Measurements from ENCODE around the gene C20orf202.

C20orf202 gene

DNA sequence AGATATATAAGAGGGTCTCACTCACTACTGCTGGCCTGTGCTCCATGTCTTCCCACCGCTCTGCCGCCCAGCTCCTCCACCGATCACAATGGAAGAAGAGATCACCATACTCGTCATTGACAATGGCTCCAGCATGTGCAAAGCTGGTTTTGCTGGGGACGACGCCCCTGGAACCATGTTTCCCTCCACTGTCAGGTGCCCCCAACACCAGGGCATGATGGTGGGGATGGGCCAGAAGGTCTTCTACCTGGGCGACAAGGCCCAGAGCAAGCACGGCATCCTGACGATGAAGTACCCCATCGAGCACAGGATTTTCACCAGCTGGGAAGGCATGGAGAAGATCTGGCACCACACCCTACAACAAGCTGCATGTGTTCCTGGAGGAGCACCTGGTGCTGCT is 42.8 kb upstream of the C20orf202 start:
- TF ChIP-seq ZNF2 (tag by site-specific recombination; IDR thresholded peaks at IDR 0.05) (no peak), ZNF391 (tag by site-specific recombination; IDR thresholded peaks at IDR 0.05; ENCODE audit: borderline replicate concordance, low read depth) (no peak), ZBTB17 (tag by site-specific recombination; IDR thresholded peaks at IDR 0.05) (no peak), ZNF16 (tag by site-specific recombination; IDR thresholded peaks at IDR 0.05; ENCODE audit: low read depth) (no peak), ZNF341 (tag by site-specific recombination; IDR thresholded peaks at IDR 0.05; ENCODE audit: low read depth) (no peak), ZNF561 (tag by site-specific recombination; IDR thresholded peaks at IDR 0.05; ENCODE audit: borderline replicate concordance) (no peak), KLF17 (tag by site-specific recombination; IDR thresholded peaks at IDR 0.05) (no peak), ZNF292 (tag by site-specific recombination; IDR thresholded peaks at IDR 0.05; ENCODE audit: borderline replicate concordance, low read depth) (no peak), ZNF24 (tag by site-specific recombination; IDR thresholded peaks at IDR 0.05) (no peak), ZBTB49 (tag by site-specific recombination; IDR thresholded peaks at IDR 0.05; ENCODE audit: low read depth) (no peak), ZNF585B (tag by site-specific recombination; IDR thresholded peaks at IDR 0.05) (no peak), ZBTB7A (tag by site-specific recombination; IDR thresholded peaks at IDR 0.05; ENCODE audit: low read depth) (no peak), ZBTB10 (tag by site-specific recombination; IDR thresholded peaks at IDR 0.05) (no peak), ZNF311 (tag by site-specific recombination; IDR thresholded peaks at IDR 0.05; ENCODE audit: borderline replicate concordance) (no peak), ZNF670 (tag by site-specific recombination; IDR thresholded peaks at IDR 0.05; ENCODE audit: low read depth) (no peak), SETDB1 (IDR thresholded peaks at IDR 0.05; ENCODE audit: insufficient read length, low read length) (no peak), ZNF394 (tag by site-specific recombination; IDR thresholded peaks at IDR 0.05; ENCODE audit: borderline replicate concordance) (no peak)
- TF ChIP-seq, protein P1, sequence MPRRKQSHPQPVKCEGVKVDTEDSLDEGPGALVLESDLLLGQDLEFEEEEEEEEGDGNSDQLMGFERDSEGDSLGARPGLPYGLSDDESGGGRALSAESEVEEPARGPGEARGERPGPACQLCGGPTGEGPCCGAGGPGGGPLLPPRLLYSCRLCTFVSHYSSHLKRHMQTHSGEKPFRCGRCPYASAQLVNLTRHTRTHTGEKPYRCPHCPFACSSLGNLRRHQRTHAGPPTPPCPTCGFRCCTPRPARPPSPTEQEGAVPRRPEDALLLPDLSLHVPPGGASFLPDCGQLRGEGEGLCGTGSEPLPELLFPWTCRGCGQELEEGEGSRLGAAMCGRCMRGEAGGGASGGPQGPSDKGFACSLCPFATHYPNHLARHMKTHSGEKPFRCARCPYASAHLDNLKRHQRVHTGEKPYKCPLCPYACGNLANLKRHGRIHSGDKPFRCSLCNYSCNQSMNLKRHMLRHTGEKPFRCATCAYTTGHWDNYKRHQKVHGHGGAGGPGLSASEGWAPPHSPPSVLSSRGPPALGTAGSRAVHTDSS (tag by site-specific recombination; IDR thresholded peaks at IDR 0.05): no peak
- TF ChIP-seq, protein P2, sequence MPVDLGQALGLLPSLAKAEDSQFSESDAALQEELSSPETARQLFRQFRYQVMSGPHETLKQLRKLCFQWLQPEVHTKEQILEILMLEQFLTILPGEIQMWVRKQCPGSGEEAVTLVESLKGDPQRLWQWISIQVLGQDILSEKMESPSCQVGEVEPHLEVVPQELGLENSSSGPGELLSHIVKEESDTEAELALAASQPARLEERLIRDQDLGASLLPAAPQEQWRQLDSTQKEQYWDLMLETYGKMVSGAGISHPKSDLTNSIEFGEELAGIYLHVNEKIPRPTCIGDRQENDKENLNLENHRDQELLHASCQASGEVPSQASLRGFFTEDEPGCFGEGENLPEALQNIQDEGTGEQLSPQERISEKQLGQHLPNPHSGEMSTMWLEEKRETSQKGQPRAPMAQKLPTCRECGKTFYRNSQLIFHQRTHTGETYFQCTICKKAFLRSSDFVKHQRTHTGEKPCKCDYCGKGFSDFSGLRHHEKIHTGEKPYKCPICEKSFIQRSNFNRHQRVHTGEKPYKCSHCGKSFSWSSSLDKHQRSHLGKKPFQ (tag by site-specific recombination; IDR thresholded peaks at IDR 0.05): no peak
- no peak overlapping the region for H3K27ac ChIP-seq (ENCODE audit: extremely low read depth, low read depth, low read length)
- peaks cover 4 to 63% of the 10 kb centered on the region in 2 experiments for H3K36me3 ChIP-seq (ENCODE audit: control insufficient read depth in 2 of 2, insufficient read depth in 1 of 2, low read length in 2 of 2)
- no peak overlapping the region for H3K4me3 ChIP-seq (ENCODE audit: low read depth, low read length)
- no peaks in the 10 kb centered on the region for H3K4me1 ChIP-seq (ENCODE audit: control insufficient read depth, insufficient read depth, low read length)
- H3K9me3 ChIP-seq (ENCODE audit: control insufficient read depth, insufficient read depth, low read depth, low read length): no peaks in the 10 kb centered on the region
- ChIA-PET POLR2A (no interaction called here), CTCF (interaction anchor here (0.8 kb wide), 1 partner anchor 26 kb away, joined by 3 read pairs; no protein-coding TSS in a partner anchor)

Data from HEK293 (cell line).